Fibroblast of lung (primary cell): ENCODE data around the gene ANKRD27.

Experiments
- EZH2 ChIP-seq: IDR thresholded peaks from 2 replicates; pipeline ENCODE4 v1.5.1; 2012; ENCODE audit warnings: low read length, control low read depth, mild to moderate bottlenecking; ENCODE audit errors: missing control alignments
- TF ChIP-seq, protein P1 (sequence below), 2 donors: IDR thresholded peaks in 1 of 2; conservative IDR thresholded peaks in 1 of 2; 1 replicate in 1 of 2; 2 replicates in 1 of 2; pipeline ENCODE4 v1.5.1; 2011 to 2012; ENCODE audit warnings: low read length in 2 of 2, control low read depth in 1 of 2, inconsistent platforms in 1 of 2, low read depth in 1 of 2, mild to moderate bottlenecking in 1 of 2

DNA sequence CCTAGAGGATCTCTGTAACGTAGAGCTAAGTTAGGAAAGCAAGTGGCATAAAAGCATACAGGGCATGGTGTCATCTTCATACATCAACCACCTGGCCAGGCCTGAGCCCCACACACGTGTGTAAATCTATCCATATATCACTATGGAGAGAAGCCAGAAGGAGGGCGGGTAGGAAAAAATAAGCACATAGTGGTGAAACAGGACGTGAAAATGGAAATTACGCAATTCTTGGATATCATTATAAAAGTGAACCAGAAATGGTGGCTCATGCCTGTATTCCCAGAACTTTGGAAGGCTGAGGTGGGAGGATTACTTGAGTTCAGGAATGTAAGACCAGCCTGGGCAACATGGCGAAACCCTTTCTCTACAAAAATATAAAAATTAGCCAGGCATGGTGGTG lies 50.6 kb downstream of the ANKRD27 start:
- TF ChIP-seq EZH2 = no peak
- TF ChIP-seq, protein P1, sequence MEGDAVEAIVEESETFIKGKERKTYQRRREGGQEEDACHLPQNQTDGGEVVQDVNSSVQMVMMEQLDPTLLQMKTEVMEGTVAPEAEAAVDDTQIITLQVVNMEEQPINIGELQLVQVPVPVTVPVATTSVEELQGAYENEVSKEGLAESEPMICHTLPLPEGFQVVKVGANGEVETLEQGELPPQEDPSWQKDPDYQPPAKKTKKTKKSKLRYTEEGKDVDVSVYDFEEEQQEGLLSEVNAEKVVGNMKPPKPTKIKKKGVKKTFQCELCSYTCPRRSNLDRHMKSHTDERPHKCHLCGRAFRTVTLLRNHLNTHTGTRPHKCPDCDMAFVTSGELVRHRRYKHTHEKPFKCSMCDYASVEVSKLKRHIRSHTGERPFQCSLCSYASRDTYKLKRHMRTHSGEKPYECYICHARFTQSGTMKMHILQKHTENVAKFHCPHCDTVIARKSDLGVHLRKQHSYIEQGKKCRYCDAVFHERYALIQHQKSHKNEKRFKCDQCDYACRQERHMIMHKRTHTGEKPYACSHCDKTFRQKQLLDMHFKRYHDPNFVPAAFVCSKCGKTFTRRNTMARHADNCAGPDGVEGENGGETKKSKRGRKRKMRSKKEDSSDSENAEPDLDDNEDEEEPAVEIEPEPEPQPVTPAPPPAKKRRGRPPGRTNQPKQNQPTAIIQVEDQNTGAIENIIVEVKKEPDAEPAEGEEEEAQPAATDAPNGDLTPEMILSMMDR (conservative IDR thresholded peaks at IDR 0.05 in 1 of 2, IDR thresholded peaks at IDR 0.05 in 1 of 2; ENCODE audit: low read depth in 1 of 2, low read length in 2 of 2) = no peak
